Gastroesophageal sphincter (tissue), 4 donors: ENCODE results near the gene MEMO1. TPM values are rescaled to one million over a fixed set of nuclear protein-coding genes. Genes with fewer than 3 reads are reported as not detected.
"Not testable (repeated sequence)": the region's sequence is repeated elsewhere in the genome, so short reads cannot be mapped to it uniquely, and the experiment has no call there.

Experiments
- ATAC-seq: fragments of 150-250 bp; one replicate; pipeline ENCODE4 v1.9.1; 2016; ENCODE audit warnings: mild to moderate bottlenecking, moderate library complexity
- H3K27ac ChIP-seq, 4 donors: fragments of 200-600 bp; sonication (generic) in 3 of 4; 1 replicate in 3 of 4; 2 replicates in 1 of 4; pipeline ENCODE4 v1.5.1; 2016 to 2019
- H3K27me3 ChIP-seq: fragments of 200-600 bp; sonication (generic); one replicate; pipeline ENCODE4 v1.5.1; 2019
- H3K36me3 ChIP-seq, 2 donors: fragments of 200-600 bp; sonication (generic); one replicate each; pipeline ENCODE4 v1.5.1; 2019; ENCODE audit warnings: control low read depth in 1 of 2
- H3K4me1 ChIP-seq, 3 donors: fragments of 200-600 bp; sonication (generic); 1 replicate in 2 of 3; 2 replicates in 1 of 3; pipeline ENCODE4 v1.5.1; 2016 to 2019; ENCODE audit warnings: control low read depth in 2 of 3
- H3K4me3 ChIP-seq, 2 donors: fragments of 200-600 bp; sonication (generic); one replicate each; pipeline ENCODE4 v1.5.1; 2019; ENCODE audit warnings: mild to moderate bottlenecking in 1 of 2, moderate library complexity in 1 of 2
- H3K9me3 ChIP-seq, 3 donors: fragments of 200-600 bp; sonication (generic); one replicate each; pipeline ENCODE4 v1.5.1; 2017 to 2019; ENCODE audit warnings: control low read depth in 2 of 3
- EP300 ChIP-seq: sonication (generic); formaldehyde crosslinking; IDR thresholded peaks from one replicate; pipeline ENCODE4 v1.6.1; 2017; ENCODE audit warnings: antibody characterized with exemption, mild to moderate bottlenecking
- POLR2A ChIP-seq, 2 donors: fragments of 450-650 bp; IDR thresholded peaks; one replicate each; pipeline ENCODE4 v1.6.1; 2017; ENCODE audit warnings: antibody characterized with exemption in 2 of 2, mild to moderate bottlenecking in 2 of 2, moderate library complexity in 1 of 2
- POLR2AphosphoS5 ChIP-seq: sonication (generic); formaldehyde crosslinking; IDR thresholded peaks from one replicate; pipeline ENCODE4 v1.6.1; 2017; ENCODE audit warnings: antibody characterized with exemption
- WGBS, 2 donors: methylation state at CpG; one replicate each; pipeline ENCODE4 v1.1.5; 2018; ENCODE audit warnings: low coverage in 1 of 2; 5-methylcytosine and 5-hydroxymethylcytosine counted together
- total RNA-seq, 4 donors: library from RNA; depleted of rRNA; stranded (reverse); fragments of >200 nt; gene quantifications; one replicate each; pipeline ENCODE4 v1.1.0, GENCODE V29; 2016
- TF ChIP-seq, protein P1 (sequence below), 4 experiments: fragments of 200-600 bp in 2 of 4; fragments of 450-650 bp in 2 of 4; sonication (generic) in 1 of 4; IDR thresholded peaks; one replicate each; pipeline ENCODE4 v1.5.1; 2017 to 2019; ENCODE audit warnings: antibody characterized with exemption in 4 of 4, mild to moderate bottlenecking in 2 of 4, moderate library complexity in 2 of 4

Gene MEMO1
- total RNA-seq, 4 donors from 2014 or later: 24.4 to 42.2 (median 30.9) TPM

DNA sequence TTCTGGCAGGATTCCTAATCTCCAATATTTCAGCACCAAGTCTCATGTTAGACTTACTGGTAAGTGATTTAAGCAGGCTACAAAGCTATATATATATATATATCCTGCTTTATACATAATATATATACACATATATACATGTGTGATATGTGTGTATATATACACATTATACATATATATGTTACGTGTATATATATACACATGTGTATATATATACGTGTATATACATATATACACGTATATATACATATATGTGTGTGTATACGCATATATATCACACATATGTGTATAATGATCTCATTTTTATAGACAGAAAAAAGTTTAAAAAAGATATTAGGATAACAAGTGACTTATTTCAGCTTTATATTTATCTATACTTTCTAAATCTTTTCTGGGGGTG, 41.6 kb downstream of the MEMO1 start:
- no peak overlapping the region for H3K4me3 ChIP-seq
- no peak for ATAC-seq
- H3K36me3 ChIP-seq: no peaks in the 10 kb centered on the region
- no peaks in the 10 kb centered on the region for H3K4me1 ChIP-seq
- 80 to 81% methylated on average over 4 of the region's 4 CpGs for WGBS, 2 donors
- H3K27me3 ChIP-seq: no peaks in the 10 kb centered on the region
- H3K27ac ChIP-seq: no peak overlapping the region
- TF ChIP-seq POLR2A (IDR thresholded peaks at IDR 0.05) (no peak), EP300 (no peak), POLR2AphosphoS5 (no peak)
- TF ChIP-seq, protein P1, sequence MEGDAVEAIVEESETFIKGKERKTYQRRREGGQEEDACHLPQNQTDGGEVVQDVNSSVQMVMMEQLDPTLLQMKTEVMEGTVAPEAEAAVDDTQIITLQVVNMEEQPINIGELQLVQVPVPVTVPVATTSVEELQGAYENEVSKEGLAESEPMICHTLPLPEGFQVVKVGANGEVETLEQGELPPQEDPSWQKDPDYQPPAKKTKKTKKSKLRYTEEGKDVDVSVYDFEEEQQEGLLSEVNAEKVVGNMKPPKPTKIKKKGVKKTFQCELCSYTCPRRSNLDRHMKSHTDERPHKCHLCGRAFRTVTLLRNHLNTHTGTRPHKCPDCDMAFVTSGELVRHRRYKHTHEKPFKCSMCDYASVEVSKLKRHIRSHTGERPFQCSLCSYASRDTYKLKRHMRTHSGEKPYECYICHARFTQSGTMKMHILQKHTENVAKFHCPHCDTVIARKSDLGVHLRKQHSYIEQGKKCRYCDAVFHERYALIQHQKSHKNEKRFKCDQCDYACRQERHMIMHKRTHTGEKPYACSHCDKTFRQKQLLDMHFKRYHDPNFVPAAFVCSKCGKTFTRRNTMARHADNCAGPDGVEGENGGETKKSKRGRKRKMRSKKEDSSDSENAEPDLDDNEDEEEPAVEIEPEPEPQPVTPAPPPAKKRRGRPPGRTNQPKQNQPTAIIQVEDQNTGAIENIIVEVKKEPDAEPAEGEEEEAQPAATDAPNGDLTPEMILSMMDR (IDR thresholded peaks at IDR 0.05): no peak
- H3K9me3 ChIP-seq: no peaks in the 10 kb centered on the region

DNA sequence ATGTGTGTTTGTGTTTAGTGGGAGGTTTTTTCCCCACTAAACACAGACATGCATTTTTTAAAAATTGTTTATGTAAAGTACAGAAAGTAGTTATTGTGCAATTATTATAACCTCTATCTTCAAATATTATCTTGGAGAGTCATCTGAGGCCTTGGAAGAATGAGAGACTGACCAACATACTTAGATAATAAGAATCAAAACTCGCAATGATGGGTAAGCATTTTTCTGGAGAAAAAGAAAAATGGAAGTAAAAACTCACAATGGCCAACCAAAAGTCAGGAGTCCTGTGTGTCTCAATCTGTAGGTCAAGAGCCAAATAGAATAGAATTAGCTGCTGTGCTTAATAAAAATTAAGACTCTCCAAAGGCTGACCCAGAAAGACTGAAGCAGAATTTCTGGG, 43.0 kb downstream of the MEMO1 start:
- Histone ChIP-seq H3K4me1 (no peaks in the 10 kb centered on the region), H3K27me3 (no peaks in the 10 kb centered on the region), H3K27ac (no peak overlapping the region), H3K36me3 (no peaks in the 10 kb centered on the region), H3K9me3 (no peaks in the 10 kb centered on the region), H3K4me3 (no peak overlapping the region)
- TF ChIP-seq, protein P1 (IDR thresholded peaks at IDR 0.05): no peak
- TF ChIP-seq POLR2AphosphoS5 (no peak), EP300 (no peak), POLR2A (IDR thresholded peaks at IDR 0.05) (no peak)
- ATAC-seq: no peak
- 94% methylated on average over 1 of the region's 1 CpG; no CpG with 5 or more reads in 1 of the 2 donors for WGBS, 2 donors

- not testable (repeated sequence) for H3K4me3 ChIP-seq, H3K27ac ChIP-seq, H3K9me3 ChIP-seq, H3K36me3 ChIP-seq, H3K4me1 ChIP-seq, ATAC-seq, H3K27me3 ChIP-seq
- 92% methylated on average over 2 to 5 of the region's 6 CpGs for WGBS, 2 donors
Measured at GRCh38 chr2:31966402-31966801, 44.4 kb downstream of the MEMO1 start.

GRCh38 chr2:31965094-31965493, 45.7 kb downstream of the MEMO1 start:
- TF ChIP-seq EP300 (no peak), POLR2A (IDR thresholded peaks at IDR 0.05) (no peak), POLR2AphosphoS5 (no peak)
- TF ChIP-seq, protein P1 (IDR thresholded peaks at IDR 0.05): no peak
- 88% methylated on average over 2 of the region's 5 CpGs; no CpG with 5 or more reads in 1 of the 2 donors for WGBS, 2 donors
- H3K27me3 ChIP-seq: no peaks in the 10 kb centered on the region
- H3K36me3 ChIP-seq: no peaks in the 10 kb centered on the region
- no peak for ATAC-seq
- H3K4me1 ChIP-seq: peaks cover 0 to 9% (median 0%) of the 10 kb centered on the region in 3 donors
- H3K4me3 ChIP-seq: no peak overlapping the region
- H3K27ac ChIP-seq: no peak overlapping the region
- H3K9me3 ChIP-seq: no peaks in the 10 kb centered on the region

DNA sequence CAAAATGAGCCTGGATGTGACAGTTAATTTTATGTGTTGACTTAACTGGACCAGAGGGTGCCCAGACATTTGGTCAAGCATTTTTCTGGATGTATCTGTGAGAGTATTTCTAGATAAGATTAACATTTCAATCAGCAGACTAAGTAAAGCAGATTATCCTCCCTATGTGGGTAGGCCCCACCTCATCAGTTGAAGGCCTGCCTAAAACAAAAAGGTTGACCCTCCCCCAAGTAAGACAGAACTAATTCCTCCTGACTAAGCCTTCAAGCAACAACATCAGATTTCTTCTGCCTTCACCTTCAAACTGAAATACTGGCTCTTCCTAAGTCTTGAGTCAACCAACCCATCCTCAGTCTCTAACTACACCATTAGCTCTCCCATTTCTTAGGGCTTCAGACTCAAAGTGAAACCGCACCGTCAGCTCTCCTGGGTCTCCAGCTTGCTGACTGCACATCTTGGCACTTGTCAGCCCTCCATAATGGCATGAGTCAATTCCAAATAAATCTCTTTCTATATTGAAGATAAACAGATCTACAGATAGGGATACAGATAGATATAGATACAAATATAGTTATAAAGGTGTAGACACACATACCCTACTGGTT, 47.9 kb downstream of the MEMO1 start:
- Histone ChIP-seq H3K27me3 (no peaks in the 10 kb centered on the region), H3K36me3 (no peaks in the 10 kb centered on the region), H3K4me1 (peaks cover 0 to 9% (median 0%) of the 10 kb centered on the region in 3 donors), H3K9me3 (no peaks in the 10 kb centered on the region), H3K27ac (no peak overlapping the region), H3K4me3 (no peak overlapping the region)
- 100% methylated on average over 2 of the region's 2 CpGs for whole genome bisulfite sequencing, 2 donors
- no peak for TF ChIP-seq EP300
- ATAC-seq: peak; percentile 34

GRCh38 chr2:31958140-31958717, 52.6 kb downstream of the MEMO1 start:
- ATAC-seq: no peak
- no peak overlapping the region for H3K27ac ChIP-seq

More at GRCh38 chr2:31958140-31958717, 52.6 kb downstream of the MEMO1 start:
- Histone ChIP-seq H3K36me3 (peaks cover 0 to 7% of the 10 kb centered on the region in 2 donors), H3K4me3 (no peak overlapping the region), H3K9me3 (no peaks in the 10 kb centered on the region), H3K4me1 (peaks cover 0 to 9% (median 0%) of the 10 kb centered on the region in 3 donors), H3K27me3 (no peaks in the 10 kb centered on the region)
- 79 to 83% methylated on average over 3 to 4 of the region's 5 CpGs for WGBS, 2 donors
- TF ChIP-seq EP300 (no peak), POLR2AphosphoS5 (no peak), POLR2A (IDR thresholded peaks at IDR 0.05) (no peak)
- TF ChIP-seq, protein P1 (IDR thresholded peaks at IDR 0.05): no peak
